HG03460 (cell line): ENCODE measurements around the gene RAP2A.

Source experiments
- ATAC-seq: cut with Tn5 transposase; IDR thresholded peaks from one replicate; pipeline ENCODE4 v1.9.1; 2021; ENCODE audit not compliant: unreplicated experiment

RAP2A gene

DNA sequence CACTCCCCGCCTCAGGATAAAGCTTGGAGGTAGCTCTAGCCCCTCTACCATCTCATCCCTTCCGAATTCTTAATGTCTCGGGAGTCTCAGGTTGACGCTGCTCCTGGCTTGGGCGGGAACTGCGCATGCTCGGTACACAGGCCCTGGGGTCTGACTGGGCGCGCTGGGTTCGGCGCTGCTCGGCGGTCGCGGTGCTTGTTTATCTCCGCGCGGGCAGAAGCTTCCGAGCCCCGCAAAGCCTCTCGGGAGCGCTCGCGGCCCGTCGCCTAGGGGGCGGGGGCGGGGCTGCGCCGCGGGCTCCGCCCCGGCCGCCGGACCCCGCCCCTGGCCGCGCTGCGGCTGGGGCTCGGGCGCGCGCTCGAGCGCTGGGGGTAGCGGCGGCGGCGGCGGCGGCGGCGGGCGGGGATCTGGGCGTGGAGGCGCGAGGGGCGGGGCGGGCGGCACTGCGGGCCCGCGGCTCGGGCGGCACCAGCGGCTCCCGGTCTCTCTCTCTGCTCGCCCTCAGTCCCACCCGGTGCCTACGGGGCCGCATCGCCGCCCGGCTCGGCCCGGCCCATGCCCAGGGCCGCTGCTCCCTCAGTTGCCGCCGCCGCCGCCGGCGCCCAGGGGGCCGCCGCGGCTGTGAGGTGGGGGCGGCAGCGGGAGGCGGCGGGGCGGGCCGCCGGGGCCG lies at the start of gene RAP2A:
Gene RAP2A (plus strand): TSS at position 443 of the 670 bp plus-strand sequence. CDS start 302 bp downstream, outside the sequence.
- ATAC-seq = peak; percentile 44

DNA sequence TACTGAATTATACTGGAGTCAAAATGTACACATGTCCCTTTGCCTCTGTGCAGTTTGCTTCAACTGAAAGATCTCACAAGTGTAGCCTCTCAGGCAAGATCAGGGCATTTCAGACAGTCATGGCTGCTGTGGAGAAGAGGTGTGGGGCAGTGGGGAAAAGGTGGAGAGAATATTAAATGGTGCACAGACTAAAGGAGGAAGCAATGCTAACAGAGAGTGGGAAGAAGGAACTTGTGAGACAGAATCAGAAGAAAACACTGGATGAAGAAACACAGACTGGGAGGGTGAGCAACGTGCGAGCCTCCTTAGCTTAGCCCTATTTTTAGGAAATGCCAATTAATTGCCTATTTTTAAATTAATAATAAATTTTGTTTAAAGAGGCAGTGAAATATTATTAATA lies 49.6 kb upstream of the RAP2A start:
- no peak for ATAC-seq

DNA sequence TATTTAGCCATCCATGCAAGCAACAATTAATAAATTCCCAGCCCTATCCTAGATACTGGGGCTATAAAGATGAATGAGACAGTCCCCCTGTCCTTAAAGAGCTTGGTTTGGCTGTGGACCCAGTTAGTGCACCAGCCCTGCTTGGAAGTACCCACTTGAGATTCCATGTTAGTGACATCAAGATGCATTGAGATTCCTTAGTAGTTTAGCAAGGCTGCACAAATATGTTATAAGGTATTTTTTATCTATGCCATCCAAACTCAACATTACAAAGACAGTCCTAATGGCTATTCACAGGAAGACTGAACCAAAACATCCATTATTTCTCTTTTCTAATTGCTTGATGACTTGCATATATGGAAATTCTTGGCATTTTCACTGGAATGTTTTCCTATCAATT lies 48.8 kb upstream of the RAP2A start:
- ATAC-seq = no peak

DNA sequence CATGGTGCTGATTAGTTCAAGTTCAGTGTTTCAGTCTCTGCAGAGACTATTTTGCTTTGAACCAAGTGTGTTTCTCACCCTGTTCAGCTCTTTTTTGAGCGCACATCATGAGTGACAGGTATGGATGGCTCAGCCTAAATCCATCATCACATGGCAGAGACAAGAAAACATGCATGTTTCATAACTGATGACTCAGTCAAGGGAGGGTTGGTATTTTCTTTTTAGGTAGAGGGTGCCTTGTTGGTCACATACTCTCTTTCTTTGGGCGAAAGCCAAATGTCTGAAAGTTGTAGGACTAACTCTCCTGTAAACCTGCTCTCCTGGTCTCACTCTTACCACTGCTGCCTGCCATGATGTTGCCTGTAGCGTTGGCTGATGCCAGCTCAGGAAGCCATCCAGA lies 48.1 kb upstream of the RAP2A start:
- no peak for ATAC-seq

DNA sequence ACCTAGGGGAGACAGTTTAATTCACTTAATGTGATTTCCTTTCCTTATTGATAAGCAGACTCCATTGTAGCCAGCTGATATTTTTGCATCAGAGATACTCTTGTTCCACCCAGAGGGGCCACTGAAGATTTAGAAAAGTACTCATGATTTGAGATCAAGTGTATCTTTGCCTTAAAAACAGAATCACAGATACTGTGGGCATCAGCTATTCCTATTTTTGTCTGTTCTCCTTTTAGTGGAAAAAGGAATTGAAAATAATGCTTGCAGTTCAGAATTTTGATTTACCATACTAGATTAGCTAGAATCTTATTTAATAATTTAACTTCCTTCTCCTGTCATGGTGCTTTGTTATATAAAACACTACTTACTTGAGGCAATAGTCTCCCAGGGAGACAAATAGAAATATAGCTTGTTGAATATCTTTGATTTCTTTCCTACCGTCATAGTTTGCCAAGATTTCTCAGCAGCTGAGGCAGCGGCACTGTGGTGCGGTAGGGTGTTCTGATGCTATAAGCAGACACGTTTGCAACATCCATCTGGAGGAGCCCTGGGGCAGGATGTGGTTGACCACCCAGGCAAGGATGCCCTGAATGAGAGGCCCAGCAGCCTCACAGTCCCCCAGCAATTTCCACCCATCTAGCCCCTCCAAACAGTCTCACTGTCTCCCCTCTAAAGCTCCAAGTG lies 47.0 kb upstream of the RAP2A start:
- no peak for ATAC-seq

DNA sequence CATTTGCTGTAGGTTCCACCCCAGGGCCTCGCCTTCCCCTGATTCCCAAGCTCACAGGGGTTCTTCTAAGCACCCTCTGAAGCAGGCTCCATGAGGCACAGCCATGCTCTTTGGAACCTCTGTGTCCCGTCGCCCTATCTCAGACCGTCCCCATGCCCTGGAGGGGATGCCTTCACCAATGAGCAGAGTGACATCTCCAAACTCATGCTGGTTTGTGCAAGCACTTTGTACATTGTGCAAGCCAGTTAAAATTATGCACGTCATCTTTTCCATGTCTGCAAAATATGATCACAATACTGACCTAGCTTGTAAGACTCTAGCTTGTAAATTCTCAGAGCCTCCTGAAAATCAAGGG lies 46.5 kb upstream of the RAP2A start:
- no peak for ATAC-seq

DNA sequence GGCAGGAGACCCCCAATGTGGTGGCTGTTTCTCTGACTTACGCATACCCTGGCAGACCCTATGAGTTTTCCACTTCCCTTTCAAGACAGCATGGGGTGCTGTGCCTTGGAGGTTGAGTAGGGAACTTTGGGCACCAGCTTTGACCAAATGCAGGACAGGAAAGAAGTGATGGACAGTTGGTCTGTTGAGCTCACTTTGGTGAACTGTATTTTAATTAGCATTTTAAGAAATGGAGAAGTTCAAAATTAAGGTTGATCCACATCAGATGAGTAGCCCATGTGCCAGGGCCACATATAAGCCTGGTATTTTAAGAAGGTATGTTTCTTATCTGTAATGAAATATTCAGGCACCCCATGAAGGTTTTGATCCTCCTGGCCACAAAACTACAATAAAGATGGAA lies 46.1 kb upstream of the RAP2A start:
- no peak for ATAC-seq

DNA sequence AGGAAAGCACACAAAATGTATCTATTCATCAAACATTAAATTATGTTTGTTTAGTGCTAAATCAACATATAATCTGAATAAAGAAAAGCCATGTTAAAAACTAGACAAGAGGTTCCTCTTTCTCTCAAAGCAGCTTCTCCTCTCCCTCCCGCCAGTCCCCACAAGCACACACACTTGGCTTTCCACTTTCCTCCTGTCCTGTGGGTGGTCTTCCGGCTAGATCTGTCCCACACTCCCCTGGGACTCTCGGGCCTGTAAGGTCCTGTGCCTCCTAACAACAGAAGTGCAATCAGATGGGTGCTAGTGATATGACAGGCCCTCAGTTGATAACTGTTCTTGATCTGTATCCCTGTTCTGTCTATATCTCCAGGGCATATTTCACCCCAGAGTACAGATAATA lies 45.6 kb upstream of the RAP2A start:
- no peak for ATAC-seq

DNA sequence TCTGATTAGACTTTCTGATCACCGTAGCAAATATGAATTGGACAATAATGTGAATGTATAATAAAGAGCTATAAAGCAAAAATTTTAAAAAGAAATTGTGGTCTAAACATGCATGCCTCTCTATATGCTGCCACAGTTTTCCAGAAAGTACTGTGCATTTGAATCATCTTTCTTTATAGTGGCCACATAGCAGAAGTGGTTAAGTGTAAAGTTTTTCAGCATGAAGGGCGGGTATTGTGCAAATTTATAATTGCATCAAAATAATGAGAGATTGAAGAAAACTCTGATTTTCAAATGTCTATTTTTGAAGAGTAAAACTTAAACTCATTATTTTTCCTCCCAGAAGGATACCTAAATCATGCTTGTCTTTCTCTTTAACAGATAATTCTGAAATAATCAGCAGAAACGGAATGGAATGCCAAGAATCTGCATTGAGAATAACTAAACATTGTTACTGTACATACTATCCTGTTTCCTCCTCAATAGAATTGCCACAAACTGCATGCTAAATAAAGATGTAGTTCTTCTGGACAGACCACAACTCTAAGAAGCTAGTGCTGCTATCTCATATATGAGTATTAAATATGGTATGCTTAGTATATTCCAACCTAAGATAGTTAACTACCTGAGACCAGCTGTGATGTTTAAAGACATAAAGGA lies 42.9 kb upstream of the RAP2A start:
- ATAC-seq = no peak

DNA sequence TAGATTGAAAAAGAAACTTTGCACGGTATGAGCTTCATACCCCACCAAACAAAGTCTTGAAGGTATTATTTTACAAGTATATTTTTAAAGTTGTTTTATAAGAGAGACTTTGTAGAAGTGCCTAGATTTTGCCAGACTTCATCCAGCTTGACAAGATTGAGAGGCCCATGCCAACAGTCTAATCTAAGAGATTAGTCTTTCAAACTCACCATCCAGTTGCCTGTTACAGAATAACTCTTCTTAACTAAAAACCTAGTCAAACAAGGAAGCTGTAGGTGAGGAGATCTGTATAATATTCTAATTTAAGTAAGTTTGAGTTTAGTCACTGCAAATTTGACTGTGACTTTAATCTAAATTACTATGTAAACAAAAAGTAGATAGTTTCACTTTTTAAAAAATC lies 41.9 kb upstream of the RAP2A start:
- ATAC-seq = no peak

DNA sequence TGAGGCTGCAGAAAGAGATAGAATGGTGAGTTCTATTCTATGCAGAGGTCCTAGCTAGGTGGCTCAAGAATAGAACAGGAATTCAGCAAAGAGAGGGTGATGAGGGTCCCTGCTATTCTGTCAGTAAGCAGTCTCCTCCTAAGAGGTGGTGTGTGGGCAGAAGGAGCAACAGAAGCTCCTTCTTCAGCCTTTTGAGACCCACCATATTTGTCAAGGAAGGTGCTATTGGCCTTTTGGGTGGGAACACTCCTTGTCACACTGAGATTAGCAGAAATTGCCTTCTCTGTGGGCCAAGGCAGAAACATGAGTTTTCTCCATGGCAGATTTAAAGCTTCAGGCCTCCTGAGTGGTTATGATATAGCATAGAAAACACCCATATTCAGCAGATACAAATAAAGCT lies 39.4 kb upstream of the RAP2A start:
- ATAC-seq = no peak

DNA sequence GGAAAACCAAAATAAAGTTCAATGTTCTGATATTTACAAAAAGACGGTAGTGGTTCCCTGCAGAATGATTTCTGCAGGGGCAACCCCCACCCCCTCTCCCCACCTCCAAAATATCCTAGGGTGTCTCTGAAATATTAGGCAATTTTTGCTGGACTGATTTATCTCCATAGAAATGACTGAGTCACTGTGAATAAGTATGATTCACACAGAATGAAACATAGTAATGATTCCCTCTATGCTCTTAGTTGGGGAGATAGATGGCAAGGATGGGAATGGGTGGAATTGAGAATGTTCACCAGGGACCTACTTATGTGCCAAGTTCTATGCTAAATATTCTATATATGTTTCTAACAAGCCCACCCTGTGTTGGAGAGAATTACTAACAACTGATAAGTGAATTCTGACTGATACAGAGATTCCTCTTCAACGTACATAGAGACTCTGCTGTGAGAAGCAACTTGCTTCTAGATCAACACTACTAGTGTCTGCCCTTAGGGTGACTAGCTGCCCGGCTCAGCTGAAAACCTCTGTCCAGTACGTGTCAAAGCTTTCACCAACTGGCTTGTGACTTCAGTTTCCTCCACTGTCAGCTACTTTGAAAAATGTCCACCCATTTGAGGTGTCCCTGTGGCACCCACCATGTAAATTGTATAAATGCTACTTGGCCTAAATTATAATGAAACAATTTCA lies 38.4 kb upstream of the RAP2A start:
- ATAC-seq = no peak

DNA sequence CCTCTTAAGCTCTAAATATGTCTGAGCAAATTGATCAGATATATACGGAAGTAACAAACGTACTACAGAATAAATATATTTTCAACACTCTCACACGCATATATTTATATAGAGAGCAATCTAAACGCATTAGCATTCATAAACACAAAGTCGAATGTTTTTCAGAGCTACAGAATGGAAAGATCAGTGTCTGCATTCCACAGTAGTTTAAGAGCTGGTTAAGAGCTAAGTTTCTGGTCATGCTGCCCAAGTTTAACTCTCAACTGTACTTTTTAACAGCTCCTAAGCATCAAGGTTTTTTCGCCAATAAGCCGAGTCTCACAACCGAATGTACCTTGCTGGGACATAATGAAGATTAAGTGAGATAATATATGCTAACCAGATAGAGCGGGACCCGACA lies 36.7 kb upstream of the RAP2A start:
- ATAC-seq = no peak

DNA sequence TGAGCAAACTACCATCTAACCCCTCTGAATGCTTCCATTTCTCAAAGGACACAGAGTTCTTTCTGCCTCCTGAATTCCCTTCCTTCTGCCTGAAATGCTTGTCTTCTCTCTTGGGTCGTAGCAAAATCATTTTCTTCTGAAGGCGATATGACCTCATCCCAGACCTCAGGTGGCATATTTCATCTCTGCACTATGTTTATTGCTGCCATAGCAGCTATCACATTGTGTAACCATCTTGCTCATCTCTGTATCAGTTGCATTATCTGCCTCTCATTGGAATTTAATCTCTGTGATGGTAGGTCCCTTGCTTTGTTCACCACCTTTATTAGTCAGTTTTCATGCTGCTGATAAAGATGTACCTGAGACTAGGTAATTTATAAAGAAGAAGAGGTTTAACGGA lies 32.5 kb upstream of the RAP2A start:
- no peak for ATAC-seq

DNA sequence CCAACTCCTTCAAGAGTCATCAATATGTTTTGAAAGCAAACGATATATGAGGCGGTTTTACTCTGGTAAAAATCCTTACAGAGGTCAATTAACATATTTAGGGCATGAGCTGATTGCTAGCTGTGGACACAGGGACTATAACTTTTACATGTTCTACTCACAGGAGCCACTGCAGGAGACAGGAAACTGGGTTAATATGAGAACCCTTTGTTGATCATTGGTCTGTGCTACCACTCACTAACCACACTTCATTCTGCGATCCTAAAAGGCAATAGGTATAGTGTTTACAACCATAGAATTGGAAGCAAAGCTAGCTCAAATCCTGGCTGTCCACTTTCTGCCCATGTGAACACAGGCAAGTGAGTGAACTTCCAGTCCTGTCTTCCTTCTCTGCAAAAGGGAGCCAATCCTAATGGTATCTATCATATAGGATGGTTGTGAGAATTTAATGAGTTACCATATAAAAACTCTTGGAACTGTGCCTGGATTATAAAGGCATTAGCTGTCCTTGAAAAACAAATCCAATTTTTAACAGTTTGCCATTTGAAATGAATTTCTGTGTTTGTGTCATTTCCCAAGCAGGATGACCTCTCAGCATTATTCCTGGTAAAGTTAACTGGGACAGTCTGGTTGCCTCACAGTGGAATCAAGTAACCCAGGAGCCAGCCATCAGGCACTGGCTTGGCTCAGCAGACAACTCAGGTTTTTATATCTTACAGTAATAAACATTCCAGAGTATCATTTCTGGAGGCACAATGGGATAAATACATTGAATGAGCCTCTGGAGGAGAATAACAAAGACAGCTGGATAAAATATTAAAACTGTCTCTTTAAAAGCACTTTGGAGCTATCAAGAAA lies 29.8 kb upstream of the RAP2A start:
- no peak for ATAC-seq

DNA sequence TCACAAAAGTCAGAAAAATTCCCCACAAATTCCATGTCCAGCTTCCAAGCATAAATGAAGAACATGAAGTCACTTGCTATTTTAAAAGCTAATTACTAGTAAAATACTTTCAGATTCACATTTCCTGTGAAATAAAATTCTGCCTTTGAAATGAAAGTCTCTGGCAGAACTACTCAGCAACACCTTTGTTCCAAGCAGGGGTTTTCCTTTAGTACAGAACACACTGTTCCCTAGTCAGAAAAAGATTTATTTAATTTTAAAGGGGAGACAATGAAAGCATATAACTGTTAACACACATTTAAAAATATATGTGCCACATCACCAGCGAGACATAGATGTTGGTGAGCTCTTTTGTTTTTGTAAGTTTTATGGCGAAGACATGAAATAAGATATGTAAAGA lies 26.4 kb upstream of the RAP2A start:
- ATAC-seq = no peak

DNA sequence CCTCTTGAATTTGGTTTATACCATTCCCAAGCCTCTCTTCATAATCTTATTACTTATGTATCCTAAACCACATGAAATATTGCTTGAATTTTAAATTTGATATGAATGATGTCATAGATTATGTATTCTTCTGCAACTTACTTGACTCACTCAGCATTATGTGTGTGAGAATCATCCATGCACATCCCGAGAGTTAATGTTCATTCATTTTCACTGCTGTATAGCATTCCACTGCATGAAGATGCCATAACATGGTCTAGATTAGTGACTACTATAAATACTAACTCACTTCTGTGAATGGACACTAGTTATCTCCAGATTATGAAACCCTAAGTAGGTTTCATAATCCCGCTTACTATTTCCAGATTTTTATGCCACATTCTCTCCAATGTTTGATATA lies 25.0 kb upstream of the RAP2A start:
- no peak for ATAC-seq

DNA sequence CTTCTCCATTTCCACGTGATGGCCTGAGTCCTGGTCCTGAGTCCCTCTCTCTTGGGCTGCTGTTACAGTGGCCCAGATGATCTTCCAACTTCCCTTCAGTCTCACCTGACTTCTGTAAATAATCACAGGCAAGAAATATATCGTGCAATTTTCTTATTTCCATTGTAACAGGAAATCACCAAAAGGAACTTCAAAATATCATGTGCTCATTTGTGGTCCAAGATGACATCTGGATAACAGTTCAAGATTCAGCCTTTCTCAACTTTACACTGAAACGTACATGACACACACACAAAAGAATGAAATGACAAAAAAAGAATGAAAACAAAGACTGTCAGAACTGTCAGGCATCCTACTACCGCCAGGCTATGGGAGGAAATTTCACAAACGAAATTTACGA lies 22.0 kb upstream of the RAP2A start:
- no peak for ATAC-seq

DNA sequence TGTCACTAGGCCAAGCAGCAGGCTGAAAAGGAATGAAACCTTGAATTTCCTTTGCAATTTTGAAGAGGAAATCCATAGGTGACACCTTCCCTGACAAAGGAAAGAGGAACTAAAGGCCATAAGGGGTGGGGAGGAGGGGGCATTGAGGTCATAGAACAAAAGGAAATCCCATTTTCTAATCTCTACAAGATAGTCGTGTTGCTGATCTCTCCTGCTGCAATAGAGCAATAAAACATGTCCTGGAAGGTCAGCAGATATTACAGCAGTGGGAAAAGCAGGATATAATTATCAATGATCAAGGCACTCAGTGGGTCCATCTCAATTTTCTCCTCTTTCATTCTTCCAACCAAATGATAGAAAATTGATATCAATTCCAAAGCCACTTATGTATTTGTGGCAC lies 20.3 kb upstream of the RAP2A start:
- no peak for ATAC-seq

DNA sequence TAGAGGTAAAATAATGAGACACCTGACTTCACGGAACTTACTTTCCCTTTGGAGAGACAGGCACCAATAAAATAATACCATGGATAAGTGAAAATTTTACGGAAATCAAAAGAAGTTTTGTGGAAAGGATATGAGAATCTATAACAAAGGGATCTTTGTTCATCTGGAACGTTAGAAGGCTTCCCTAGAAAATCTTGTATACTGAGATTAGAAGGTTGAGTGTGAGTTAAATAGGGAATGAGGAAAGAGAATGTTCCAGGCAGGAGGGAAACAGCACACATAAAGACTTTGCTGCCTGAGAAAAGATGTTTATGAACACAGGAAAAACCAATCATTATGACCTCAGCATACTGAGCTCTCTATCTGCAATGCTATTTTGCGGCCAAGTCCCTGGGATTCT lies 19.6 kb upstream of the RAP2A start:
- no peak for ATAC-seq

DNA sequence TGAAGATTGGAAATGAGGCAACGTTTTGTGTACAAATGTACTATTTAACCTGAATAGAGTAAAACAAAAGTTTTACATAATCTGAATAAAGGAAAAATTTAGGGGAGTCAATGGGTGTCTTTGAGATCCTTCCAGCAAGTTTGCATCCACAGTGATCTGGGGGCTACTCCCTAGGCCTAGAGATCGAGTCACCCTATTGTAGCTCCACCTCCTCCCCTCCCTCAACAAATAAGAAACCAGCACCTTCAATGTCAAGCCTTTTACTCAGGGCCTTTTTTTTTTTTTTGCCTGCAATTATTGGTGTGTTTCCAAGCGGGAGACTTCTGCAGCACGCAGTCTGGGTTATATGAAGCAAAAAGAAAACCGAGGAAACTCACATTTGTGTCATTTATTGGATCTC lies 16.3 kb upstream of the RAP2A start:
- no peak for ATAC-seq
